8988T (cell line): ENCODE data around the gene FAM117B.
"Not testable (repeated sequence)": the region's sequence is repeated elsewhere in the genome, so short reads cannot be mapped to it uniquely, and the experiment has no call there.

Experiments
- DNase-seq: peaks from one replicate; pipeline ENCODE4 v3.0.0; 2011

FAM117B gene

GRCh38 chr2:202639231-202639630, 4.5 kb downstream of the FAM117B start:
- no peak for DNase-seq

GRCh38 chr2:202642567-202642966, 7.8 kb downstream of the FAM117B start:
- DNase-seq, result no peak

- no peak for DNase-seq
Measured at GRCh38 chr2:202643012-202643858, 8.5 kb downstream of the FAM117B start.

- no peak for DNase-seq
Measured at GRCh38 chr2:202652119-202652518, 17.4 kb downstream of the FAM117B start.

GRCh38 chr2:202653890-202654289, 19.1 kb downstream of the FAM117B start:
- DNase-seq, result no peak

- DNase-seq, result no peak
Measured at GRCh38 chr2:202657876-202658275, 23.1 kb downstream of the FAM117B start.

- DNase-seq, result no peak
Measured at GRCh38 chr2:202660796-202661195, 26.0 kb downstream of the FAM117B start.

- no peak for DNase-seq
Measured at GRCh38 chr2:202669841-202670240, 35.1 kb downstream of the FAM117B start.

GRCh38 chr2:202671317-202672035, 36.7 kb downstream of the FAM117B start:
- no peak for DNase-seq

GRCh38 chr2:202675097-202675496, 40.3 kb downstream of the FAM117B start:
- DNase-seq, result not testable (repeated sequence)

- DNase-seq, result no peak
Measured at GRCh38 chr2:202679980-202680379, 45.2 kb downstream of the FAM117B start.

- DNase-seq, result no peak
Measured at GRCh38 chr2:202680512-202680911, 45.7 kb downstream of the FAM117B start.

GRCh38 chr2:202681688-202682205, 47.0 kb downstream of the FAM117B start:
- DNase-seq, result no peak

GRCh38 chr2:202682274-202682673, 47.5 kb downstream of the FAM117B start:
- no peak for DNase-seq

GRCh38 chr2:202687276-202687675, 52.5 kb downstream of the FAM117B start:
- DNase-seq, result no peak

- no peak for DNase-seq
Measured at GRCh38 chr2:202689459-202689858, 54.7 kb downstream of the FAM117B start.

GRCh38 chr2:202689898-202690297, 55.1 kb downstream of the FAM117B start:
- no peak for DNase-seq

GRCh38 chr2:202690321-202690900, 55.6 kb downstream of the FAM117B start:
- DNase-seq, result no peak

GRCh38 chr2:202693503-202693902, 58.7 kb downstream of the FAM117B start:
- DNase-seq, result no peak

- no peak for DNase-seq
Measured at GRCh38 chr2:202695166-202695565, 60.4 kb downstream of the FAM117B start.

GRCh38 chr2:202700075-202700901, 65.5 kb downstream of the FAM117B start:
- no peak for DNase-seq

- DNase-seq, result no peak
Measured at GRCh38 chr2:202703091-202703490, 68.3 kb downstream of the FAM117B start.

GRCh38 chr2:202704248-202704647, 69.5 kb downstream of the FAM117B start:
- DNase-seq, result no peak
